Measurements from ENCODE around the gene CX3CR1.

DNA sequence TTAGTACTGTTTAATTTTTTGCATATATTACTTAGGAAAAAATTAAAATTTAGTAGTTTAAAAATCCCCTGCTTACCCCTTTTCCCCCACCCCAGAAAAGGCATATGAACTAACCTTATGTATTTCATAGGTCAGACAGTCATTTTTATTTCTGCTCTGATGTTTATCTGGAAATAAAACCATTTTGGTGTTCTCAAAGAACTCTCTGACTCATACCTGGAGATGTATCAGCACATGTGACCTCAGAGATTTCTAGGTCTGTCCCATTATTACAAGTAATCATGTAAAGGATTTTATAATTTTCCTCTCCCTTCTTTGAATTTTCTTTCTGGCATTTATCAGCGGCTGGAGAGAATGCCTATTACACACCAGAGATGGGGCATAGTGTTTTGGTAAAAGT is 35.6 kb upstream of the CX3CR1 start:
- no peak for TF ChIP-seq POLR2A (IDR thresholded peaks at IDR 0.05)
- TF ChIP-seq, protein P1, sequence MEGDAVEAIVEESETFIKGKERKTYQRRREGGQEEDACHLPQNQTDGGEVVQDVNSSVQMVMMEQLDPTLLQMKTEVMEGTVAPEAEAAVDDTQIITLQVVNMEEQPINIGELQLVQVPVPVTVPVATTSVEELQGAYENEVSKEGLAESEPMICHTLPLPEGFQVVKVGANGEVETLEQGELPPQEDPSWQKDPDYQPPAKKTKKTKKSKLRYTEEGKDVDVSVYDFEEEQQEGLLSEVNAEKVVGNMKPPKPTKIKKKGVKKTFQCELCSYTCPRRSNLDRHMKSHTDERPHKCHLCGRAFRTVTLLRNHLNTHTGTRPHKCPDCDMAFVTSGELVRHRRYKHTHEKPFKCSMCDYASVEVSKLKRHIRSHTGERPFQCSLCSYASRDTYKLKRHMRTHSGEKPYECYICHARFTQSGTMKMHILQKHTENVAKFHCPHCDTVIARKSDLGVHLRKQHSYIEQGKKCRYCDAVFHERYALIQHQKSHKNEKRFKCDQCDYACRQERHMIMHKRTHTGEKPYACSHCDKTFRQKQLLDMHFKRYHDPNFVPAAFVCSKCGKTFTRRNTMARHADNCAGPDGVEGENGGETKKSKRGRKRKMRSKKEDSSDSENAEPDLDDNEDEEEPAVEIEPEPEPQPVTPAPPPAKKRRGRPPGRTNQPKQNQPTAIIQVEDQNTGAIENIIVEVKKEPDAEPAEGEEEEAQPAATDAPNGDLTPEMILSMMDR (IDR thresholded peaks at IDR 0.05): no peak

Data from uterus (tissue), 2 donors.